ENCODE measurements around the gene CDK6. TPM values are rescaled to one million over a fixed set of nuclear protein-coding genes. Genes with fewer than 3 reads are reported as not detected.

The CDK6 gene
- total RNA-seq, 4 donors from 2014 or later, result 58.1 to 79.1 (median 68.3) TPM

- H3K27ac ChIP-seq, result no peak overlapping the region
- no peak for DNase-seq (ENCODE audit: low spot score in 2 of 2)
- no peak for TF ChIP-seq POLR2AphosphoS5 (IDR thresholded peaks at IDR 0.05)
- no peak for TF ChIP-seq EP300 (IDR thresholded peaks at IDR 0.05)
- TF ChIP-seq POLR2A (IDR thresholded peaks at IDR 0.05), result no peak
- TF ChIP-seq CTCF (IDR thresholded peaks at IDR 0.05), result no peak
- WGBS, result 83% methylated on average over 2 of the region's 2 CpGs
- no peaks in the 10 kb centered on the region for H3K36me3 ChIP-seq
- H3K4me1 ChIP-seq, result no peaks in the 10 kb centered on the region
- H3K27me3 ChIP-seq, result no peaks in the 10 kb centered on the region
- H3K4me3 ChIP-seq, result no peak overlapping the region
- H3K9me3 ChIP-seq, result no peaks in the 10 kb centered on the region
Observed at GRCh38 chr7:92709150-92709549, 127.2 kb downstream of the CDK6 start.

- 84% methylated on average over 5 of the region's 5 CpGs for WGBS
- Histone ChIP-seq H3K4me1 (no peaks in the 10 kb centered on the region), H3K27me3 (no peaks in the 10 kb centered on the region), H3K27ac (no peak overlapping the region), H3K4me3 (no peak overlapping the region), H3K9me3 (no peaks in the 10 kb centered on the region), H3K36me3 (no peaks in the 10 kb centered on the region)
- DNase-seq (ENCODE audit: low spot score in 2 of 2), result no peak
- TF ChIP-seq CTCF (IDR thresholded peaks at IDR 0.05), result no peak
- no peak for TF ChIP-seq POLR2AphosphoS5 (IDR thresholded peaks at IDR 0.05)
- no peak for TF ChIP-seq EP300 (IDR thresholded peaks at IDR 0.05)
- TF ChIP-seq POLR2A (IDR thresholded peaks at IDR 0.05), result no peak
Observed at GRCh38 chr7:92708111-92709042, 128.0 kb downstream of the CDK6 start.

- Histone ChIP-seq H3K4me3 (no peak overlapping the region), H3K4me1 (no peaks in the 10 kb centered on the region), H3K27ac (no peak overlapping the region), H3K36me3 (no peaks in the 10 kb centered on the region), H3K27me3 (no peaks in the 10 kb centered on the region), H3K9me3 (no peaks in the 10 kb centered on the region)
- 74% methylated on average over 3 of the region's 3 CpGs for WGBS
- no peak for TF ChIP-seq EP300 (IDR thresholded peaks at IDR 0.05)
- TF ChIP-seq CTCF (IDR thresholded peaks at IDR 0.05), result no peak
- no peak for TF ChIP-seq POLR2A (IDR thresholded peaks at IDR 0.05)
- no peak for TF ChIP-seq POLR2AphosphoS5 (IDR thresholded peaks at IDR 0.05)
- no peak for DNase-seq (ENCODE audit: low spot score in 2 of 2)
Observed at GRCh38 chr7:92707435-92707834, 128.9 kb downstream of the CDK6 start.

GRCh38 chr7:92706563-92706962 lies 129.8 kb downstream of the CDK6 start:
- 82% methylated on average over 2 of the region's 2 CpGs for WGBS
- H3K9me3 ChIP-seq, result no peaks in the 10 kb centered on the region
- H3K27ac ChIP-seq, result no peak overlapping the region
- H3K36me3 ChIP-seq, result no peaks in the 10 kb centered on the region
- no peaks in the 10 kb centered on the region for H3K4me1 ChIP-seq
- TF ChIP-seq POLR2A (IDR thresholded peaks at IDR 0.05), result no peak
- TF ChIP-seq POLR2AphosphoS5 (IDR thresholded peaks at IDR 0.05), result no peak
- no peak for TF ChIP-seq CTCF (IDR thresholded peaks at IDR 0.05)
- TF ChIP-seq EP300 (IDR thresholded peaks at IDR 0.05), result no peak
- H3K27me3 ChIP-seq, result no peaks in the 10 kb centered on the region
- no peak overlapping the region for H3K4me3 ChIP-seq
- DNase-seq (ENCODE audit: low spot score in 2 of 2), result no peak

- H3K27ac ChIP-seq, result no peak overlapping the region
- H3K27me3 ChIP-seq, result no peaks in the 10 kb centered on the region
- TF ChIP-seq POLR2A (IDR thresholded peaks at IDR 0.05), result no peak
- no peak for TF ChIP-seq EP300 (IDR thresholded peaks at IDR 0.05)
- TF ChIP-seq POLR2AphosphoS5 (IDR thresholded peaks at IDR 0.05), result no peak
- TF ChIP-seq CTCF (IDR thresholded peaks at IDR 0.05), result no peak
- no peaks in the 10 kb centered on the region for H3K4me1 ChIP-seq
- no peaks in the 10 kb centered on the region for H3K9me3 ChIP-seq
- H3K36me3 ChIP-seq, result no peaks in the 10 kb centered on the region
- H3K4me3 ChIP-seq, result no peak overlapping the region
- DNase-seq (ENCODE audit: low spot score in 2 of 2), result no peak
- 90% methylated on average over 1 of the region's 1 CpG for WGBS
Observed at GRCh38 chr7:92705831-92706230, 130.5 kb downstream of the CDK6 start.
